ENCODE measurements around the gene VEGFD. TPM values are rescaled to one million over a fixed set of nuclear protein-coding genes. Genes with fewer than 3 reads are reported as not detected.

The VEGFD gene
- total RNA-seq, 4 donors from 2014 or later, result 1.7 to 7.4 (median 1.9) TPM

GRCh38 chrX:15336023-15336413 is 48.2 kb downstream of the VEGFD start:
- Histone ChIP-seq H3K27me3 (no peaks in the 10 kb centered on the region), H3K27ac (peak overlapping the region; percentile 50 to 83 (median 55)), H3K36me3 (no peaks in the 10 kb centered on the region), H3K4me3 (replicated peaks in 1 of 3) (peak overlapping the region in 2 of 3 donors; percentile 1 to 23), H3K9me3 (no peaks in the 10 kb centered on the region), H3K4me1 (peaks cover 0 to 4% of the 10 kb centered on the region in 2 donors)
- peak; percentile 39 to 42 for DNase-seq
- intact Hi-C loops (cut with DNase I), result loop anchor here (10.0 kb wide), 1 partner anchor 339 kb away; no protein-coding TSS in a partner anchor
- TF ChIP-seq POLR2A (IDR thresholded peaks at IDR 0.05), result no peak
- TF ChIP-seq, protein P1, sequence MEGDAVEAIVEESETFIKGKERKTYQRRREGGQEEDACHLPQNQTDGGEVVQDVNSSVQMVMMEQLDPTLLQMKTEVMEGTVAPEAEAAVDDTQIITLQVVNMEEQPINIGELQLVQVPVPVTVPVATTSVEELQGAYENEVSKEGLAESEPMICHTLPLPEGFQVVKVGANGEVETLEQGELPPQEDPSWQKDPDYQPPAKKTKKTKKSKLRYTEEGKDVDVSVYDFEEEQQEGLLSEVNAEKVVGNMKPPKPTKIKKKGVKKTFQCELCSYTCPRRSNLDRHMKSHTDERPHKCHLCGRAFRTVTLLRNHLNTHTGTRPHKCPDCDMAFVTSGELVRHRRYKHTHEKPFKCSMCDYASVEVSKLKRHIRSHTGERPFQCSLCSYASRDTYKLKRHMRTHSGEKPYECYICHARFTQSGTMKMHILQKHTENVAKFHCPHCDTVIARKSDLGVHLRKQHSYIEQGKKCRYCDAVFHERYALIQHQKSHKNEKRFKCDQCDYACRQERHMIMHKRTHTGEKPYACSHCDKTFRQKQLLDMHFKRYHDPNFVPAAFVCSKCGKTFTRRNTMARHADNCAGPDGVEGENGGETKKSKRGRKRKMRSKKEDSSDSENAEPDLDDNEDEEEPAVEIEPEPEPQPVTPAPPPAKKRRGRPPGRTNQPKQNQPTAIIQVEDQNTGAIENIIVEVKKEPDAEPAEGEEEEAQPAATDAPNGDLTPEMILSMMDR (IDR thresholded peaks at IDR 0.05), result no peak
- WGBS, 2 donors, result 0% methylated on average over 10 of the region's 10 CpGs

DNA sequence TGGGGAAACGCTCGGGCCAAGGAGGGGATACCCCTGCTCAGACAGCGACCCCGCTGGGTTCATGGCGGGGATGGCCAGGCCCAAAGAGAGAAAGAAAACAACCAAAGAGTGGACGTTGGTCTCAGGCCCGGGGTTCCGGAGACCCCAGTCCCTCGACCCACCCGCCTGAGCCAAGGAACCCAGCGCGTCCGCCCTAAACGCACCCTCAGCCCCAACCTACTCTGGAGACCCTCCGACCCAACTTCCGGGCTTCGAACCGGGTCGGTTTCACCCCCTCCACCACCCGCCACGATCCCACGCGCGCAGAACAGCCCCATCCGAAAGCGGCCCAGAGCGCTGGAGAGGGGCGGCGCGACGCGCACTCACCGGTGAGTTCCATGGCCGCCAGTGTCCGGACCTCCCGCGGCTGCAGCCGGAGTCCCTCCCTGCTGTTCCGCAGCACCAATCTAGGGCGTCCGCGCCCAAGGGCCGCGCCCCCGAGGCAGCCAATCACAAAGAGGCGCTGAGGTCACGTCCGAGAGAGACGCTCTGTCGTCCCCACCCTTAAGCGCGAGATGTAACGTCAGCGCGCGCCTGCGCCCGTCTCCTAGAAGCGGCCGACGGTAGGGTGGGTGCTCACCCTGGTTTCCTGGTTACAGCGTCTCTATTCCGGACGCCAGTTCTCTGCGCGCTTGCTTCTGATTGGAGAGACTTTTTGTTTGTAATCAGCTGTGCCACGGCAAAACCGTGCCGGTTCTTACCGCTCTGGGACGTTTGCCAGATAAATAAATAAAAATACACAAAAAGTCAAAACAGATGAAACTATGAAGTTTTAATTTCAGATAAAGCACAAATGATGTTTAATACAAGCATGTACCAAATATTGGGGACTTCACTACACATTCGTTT is 48.8 kb downstream of the VEGFD start, which contains the start of gene PIGA:
PIGA (minus strand) TSS at position 389 of the 888 bp plus-strand sequence. CDS start 3,593 bp downstream, outside the sequence.
- Histone ChIP-seq H3K36me3 (no peaks in the 10 kb centered on the region), H3K4me1 (peaks cover 0 to 4% of the 10 kb centered on the region in 2 donors), H3K27ac (peak within 1 kb of the TSS; percentile 66 to 85 (median 72)), H3K27me3 (no peaks in the 10 kb centered on the region), H3K4me3 (replicated peaks in 1 of 3) (peak within 1 kb of the TSS in 2 of 3 donors; percentile 49 to 75), H3K9me3 (no peaks in the 10 kb centered on the region)
- intact Hi-C loops (cut with DNase I), result loop anchor here (10.0 kb wide), 1 partner anchor 339 kb away; no protein-coding TSS in a partner anchor
- WGBS, 2 donors, result 0 to 2% methylated on average over 9 to 11 of the region's 72 CpGs
- peak in 1 of 2 donors; percentile 91 for TF ChIP-seq POLR2A (IDR thresholded peaks at IDR 0.05)
- TF ChIP-seq, protein P1 (IDR thresholded peaks at IDR 0.05), result no peak
- DNase-seq, result peak; percentile 94 to 96

- Histone ChIP-seq H3K9me3 (no peaks in the 10 kb centered on the region), H3K4me1 (peaks cover 0 to 4% of the 10 kb centered on the region in 2 donors), H3K27me3 (no peaks in the 10 kb centered on the region), H3K36me3 (no peaks in the 10 kb centered on the region), H3K27ac (peak overlapping the region; percentile 66 to 85 (median 72)), H3K4me3 (replicated peaks in 1 of 3) (peak overlapping the region in 2 of 3 donors; percentile 49 to 75)
- 8 to 13% methylated on average over 7 of the region's 7 CpGs for WGBS, 2 donors
- intact Hi-C loops (cut with DNase I), result loop anchor here (10.0 kb wide), 1 partner anchor 340 kb away; no protein-coding TSS in a partner anchor
- TF ChIP-seq POLR2A (IDR thresholded peaks at IDR 0.05), result no peak
- DNase-seq, result no peak
Observed at GRCh38 chrX:15334561-15334960, 49.7 kb downstream of the VEGFD start.

DNA sequence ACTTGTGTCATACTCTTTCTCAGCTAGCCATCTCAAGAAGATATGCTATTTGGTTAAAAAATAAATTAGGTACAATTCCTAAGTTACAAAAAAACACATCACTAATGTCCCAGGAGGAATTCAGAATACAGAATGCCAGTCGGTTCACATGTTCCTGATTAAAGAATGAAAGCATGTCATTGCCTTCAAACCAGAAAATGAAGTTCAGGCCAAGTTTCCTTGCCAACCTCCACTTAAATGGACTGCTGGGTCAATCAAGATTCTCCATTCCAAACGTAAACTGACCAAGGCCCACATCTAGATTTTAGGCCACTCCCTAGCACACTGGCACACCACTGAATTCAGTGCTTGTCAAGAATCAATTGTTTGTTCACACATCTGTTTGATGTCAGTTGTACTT is 55.4 kb downstream of the VEGFD start:
- Histone ChIP-seq H3K4me3 (replicated peaks in 1 of 3) (no peak overlapping the region), H3K4me1 (no peaks in the 10 kb centered on the region), H3K27me3 (no peaks in the 10 kb centered on the region), H3K27ac (no peak overlapping the region), H3K36me3 (no peaks in the 10 kb centered on the region), H3K9me3 (no peaks in the 10 kb centered on the region)
- WGBS, 2 donors, result 50 to 63% methylated on average over 2 of the region's 2 CpGs
- no peak for DNase-seq
- intact Hi-C loops (cut with DNase I), result no loop called here
- TF ChIP-seq POLR2A (IDR thresholded peaks at IDR 0.05), result no peak
- TF ChIP-seq, protein P1 (IDR thresholded peaks at IDR 0.05), result no peak

DNA sequence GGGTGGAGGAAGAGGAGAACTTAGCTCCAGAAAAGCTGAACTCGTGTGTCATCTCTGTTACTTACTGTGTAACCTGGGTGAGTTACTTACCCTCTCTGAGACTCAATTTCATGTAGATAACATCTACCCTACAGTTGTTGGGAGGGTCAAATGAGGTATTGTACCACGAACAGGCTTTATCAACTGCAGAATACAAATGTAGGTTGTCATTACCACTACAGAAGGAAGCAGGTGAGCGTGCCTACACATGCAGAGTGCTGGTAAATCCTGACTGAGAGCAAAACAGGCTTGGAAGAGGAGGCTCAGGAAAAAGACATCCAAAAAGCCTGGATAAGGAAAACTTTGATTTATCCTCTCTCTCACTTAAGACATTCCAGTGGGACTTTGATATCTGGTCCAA is 56.1 kb downstream of the VEGFD start:
- no peaks in the 10 kb centered on the region for H3K9me3 ChIP-seq
- no peak for DNase-seq
- no peaks in the 10 kb centered on the region for H3K4me1 ChIP-seq
- no peak overlapping the region for H3K27ac ChIP-seq
- no peaks in the 10 kb centered on the region for H3K27me3 ChIP-seq
- no peak overlapping the region for H3K4me3 ChIP-seq (replicated peaks in 1 of 3)
- H3K36me3 ChIP-seq, result no peaks in the 10 kb centered on the region
- TF ChIP-seq, protein P1 (IDR thresholded peaks at IDR 0.05), result no peak
- TF ChIP-seq POLR2A (IDR thresholded peaks at IDR 0.05), result no peak
- 96 to 100% methylated on average over 3 of the region's 3 CpGs for WGBS, 2 donors
- intact Hi-C loops (cut with DNase I), result no loop called here

Measured in thyroid gland (tissue), 4 donors.